SK-N-SH (cell line): ENCODE measurements around the gene NOL4. TPM values are rescaled to one million over a fixed set of nuclear protein-coding genes. Genes with fewer than 3 reads are reported as not detected.

Experiments
- CTCF ChIA-PET: fragments of 300-600, 350-600 bp; formaldehyde crosslinking; extraction: SDS; loops from one replicate; lab custom pipeline; 2021; lab: Yijun Ruan, JAX
- POLR2A ChIA-PET: fragments of 350-600 bp; sonication (Branson Sonifier 250); formaldehyde crosslinking; extraction: SDS; loops from one replicate; lab custom pipeline; 2020; ENCODE audit warnings: antibody characterized with exemption, inconsistent platforms; lab: Yijun Ruan, JAX
- DNase-seq: peaks from one replicate; pipeline ENCODE4 v3.0.0; 2012
- H2AFZ ChIP-seq: fragments of 200-600 bp; sonication (generic); 2 replicates; pipeline ENCODE4 v1.8.1; 2016; ENCODE audit warnings: antibody characterized with exemption, mild to moderate bottlenecking, low read depth
- H3F3A ChIP-seq: fragments of 200-600 bp; sonication (generic); replicated peaks from 2 replicates; pipeline ENCODE3; 2016; ENCODE audit warnings: antibody characterized with exemption, mild to moderate bottlenecking; ENCODE audit not compliant: insufficient read depth
- H3K27ac ChIP-seq, 2 experiments: fragments of 200-500 bp in 1 of 2; fragments of 200-600 bp in 1 of 2; sonication (Bioruptor generic) in 1 of 2; sonication (generic), shearing (Covaris generic) in 1 of 2; 2 replicates each; pipeline versions ENCODE4 v1.5.1 to v1.6.1; 2014 to 2016; ENCODE audit warnings: low read depth in 2 of 2, inconsistent platforms in 1 of 2, low read length in 1 of 2, mild to moderate bottlenecking in 1 of 2, mixed read lengths in 1 of 2
- H3K27me3 ChIP-seq: fragments of 200-600 bp; sonication (generic), shearing (Covaris generic); 2 replicates; pipeline ENCODE4 v1.6.1; 2016; ENCODE audit warnings: mixed run types; ENCODE audit not compliant: insufficient read depth
- H3K36me3 ChIP-seq, 2 experiments: fragments of 200-500 bp in 1 of 2; fragments of 200-600 bp in 1 of 2; sonication (Bioruptor generic) in 1 of 2; sonication (generic) in 1 of 2; replicated peaks in 1 of 2; 2 replicates each; pipeline versions ENCODE3 to v1.5.1; 2014 to 2016; ENCODE audit warnings: low read length in 1 of 2, mild to moderate bottlenecking in 1 of 2; ENCODE audit not compliant: insufficient read depth in 2 of 2, control insufficient read depth in 1 of 2
- H3K4me1 ChIP-seq, 2 experiments: fragments of 200-500 bp in 1 of 2; fragments of 200-600 bp in 1 of 2; sonication (Bioruptor generic) in 1 of 2; sonication (generic), shearing (Covaris generic) in 1 of 2; 2 replicates each; pipeline versions ENCODE4 v1.5.1 to v1.6.1; 2014 to 2016; ENCODE audit warnings: low read depth in 1 of 2, low read length in 1 of 2, mixed run types in 1 of 2; ENCODE audit not compliant: insufficient read depth in 2 of 2, control insufficient read depth in 1 of 2
- H3K4me2 ChIP-seq: fragments of 200-600 bp; sonication (generic), shearing (Covaris generic); 2 replicates; pipeline ENCODE4 v1.6.1; 2017; ENCODE audit warnings: mixed run types
- H3K4me3 ChIP-seq, 2 experiments: fragments of 200-500 bp in 1 of 2; fragments of 200-600 bp in 1 of 2; sonication (Bioruptor generic) in 1 of 2; sonication (generic), shearing (Covaris generic) in 1 of 2; 2 replicates each; pipeline versions ENCODE4 v1.5.1 to v1.8.1; 2014 to 2016; ENCODE audit warnings: low read depth in 2 of 2, inconsistent platforms in 1 of 2, low read length in 1 of 2, mild to moderate bottlenecking in 1 of 2, mixed read lengths in 1 of 2, moderate library complexity in 1 of 2
- H3K79me2 ChIP-seq: fragments of 200-600 bp; sonication (generic); 2 replicates; pipeline ENCODE4 v1.8.1; 2017; ENCODE audit warnings: mild to moderate bottlenecking; ENCODE audit not compliant: insufficient read depth
- H3K9ac ChIP-seq: fragments of 200-600 bp; sonication (generic); 2 replicates; pipeline ENCODE4 v1.6.1; 2017; ENCODE audit warnings: mixed run types
- H3K9me2 ChIP-seq: fragments of 200-600 bp; sonication (generic); 2 replicates; pipeline ENCODE4 v1.6.1; 2017; ENCODE audit warnings: mixed run types
- H3K9me3 ChIP-seq: fragments of 200-600 bp; sonication (generic); 2 replicates; pipeline ENCODE4 v1.6.1; 2017; ENCODE audit warnings: mixed run types, mild to moderate bottlenecking, moderate library complexity
- H4K20me1 ChIP-seq: fragments of 200-600 bp; sonication (generic); 2 replicates; pipeline ENCODE4 v1.6.1; 2017; ENCODE audit warnings: mild to moderate bottlenecking, mixed run types; ENCODE audit not compliant: insufficient read depth
- POLR2AphosphoS5 ChIP-seq: IDR thresholded peaks from 2 replicates; pipeline ENCODE4 v1.6.1; 2012; ENCODE audit warnings: low read depth, low read length
- RCOR1 ChIP-seq: fragments of 150-350 bp; IDR thresholded peaks from 2 replicates; pipeline ENCODE4 v1.6.1; 2017; ENCODE audit warnings: antibody characterized with exemption, low read length
- RXRA ChIP-seq: IDR thresholded peaks from 2 replicates; pipeline ENCODE4 v1.4.0; 2012; ENCODE audit warnings: low read depth, mild to moderate bottlenecking, borderline replicate concordance
- YY1 ChIP-seq: IDR thresholded peaks from 2 replicates; pipeline ENCODE4 v1.4.0; 2012; ENCODE audit warnings: low read depth, mild to moderate bottlenecking
- WGBS: methylation state at CpG from one replicate; pipeline ENCODE4 v1.1.6; 2017; ENCODE audit warnings: low lambda C conversion rate; 5-methylcytosine and 5-hydroxymethylcytosine counted together
- polyA plus RNA-seq, 3 experiments: library from polyadenylated mRNA; depleted of rRNA; stranded (reverse); fragments of >200 nt; gene quantifications; 2 replicates each; pipeline ENCODE4 v1.2.3, GENCODE V29; 2012
- TF ChIP-seq, protein P1 (sequence below): fragments of 150-350 bp; IDR thresholded peaks from 2 replicates; pipeline ENCODE4 v1.6.1; 2016; ENCODE audit warnings: mild to moderate bottlenecking, low read depth, low read length
- TF ChIP-seq, protein P2 (sequence below): IDR thresholded peaks from 2 replicates; pipeline ENCODE4 v1.6.1; 2012; ENCODE audit warnings: mild to moderate bottlenecking, low read depth, low read length, moderate library complexity
- TF ChIP-seq, protein P3 (sequence below): IDR thresholded peaks from 2 replicates; pipeline ENCODE4; 2012
- TF ChIP-seq, protein P4 (sequence below): fragments of 200-600 bp; sonication (generic); IDR thresholded peaks from 2 replicates; pipeline ENCODE4 v1.6.1; 2017; ENCODE audit warnings: antibody characterized with exemption, mild to moderate bottlenecking, moderate library complexity

The NOL4 gene
- polyA plus RNA-seq, 1 of the 3 experiments (the other 2 are of a cell fraction), result 0.07 TPM

DNA sequence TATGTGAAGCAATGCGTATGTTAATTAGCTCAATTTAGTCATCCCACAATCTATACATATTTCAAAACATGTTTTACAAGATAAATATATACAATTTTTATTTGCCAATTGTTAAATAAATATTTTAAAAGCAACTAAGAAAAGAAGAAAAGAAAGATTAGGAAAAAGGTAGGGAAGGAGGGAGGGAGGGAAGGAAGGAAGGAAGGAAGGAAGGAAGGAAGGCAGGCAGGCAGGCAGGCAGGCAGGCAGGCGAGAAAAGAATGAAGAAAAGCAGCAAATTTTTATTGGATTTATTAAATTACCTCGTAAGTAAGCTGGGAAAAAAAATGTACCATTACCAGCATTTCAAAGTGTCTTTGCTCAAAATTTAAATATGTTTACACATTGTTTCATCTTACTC, 30.5 kb downstream of the NOL4 start:
- ChIA-PET POLR2A (no interaction called here), CTCF (interaction anchor here (0.7 to 2.2 kb wide), 3 partner anchors 71 to 314 kb away, joined by 3 to 10 read pairs (median 3); no protein-coding TSS in a partner anchor)
- TF ChIP-seq YY1, result no peak
- TF ChIP-seq, protein P1, sequence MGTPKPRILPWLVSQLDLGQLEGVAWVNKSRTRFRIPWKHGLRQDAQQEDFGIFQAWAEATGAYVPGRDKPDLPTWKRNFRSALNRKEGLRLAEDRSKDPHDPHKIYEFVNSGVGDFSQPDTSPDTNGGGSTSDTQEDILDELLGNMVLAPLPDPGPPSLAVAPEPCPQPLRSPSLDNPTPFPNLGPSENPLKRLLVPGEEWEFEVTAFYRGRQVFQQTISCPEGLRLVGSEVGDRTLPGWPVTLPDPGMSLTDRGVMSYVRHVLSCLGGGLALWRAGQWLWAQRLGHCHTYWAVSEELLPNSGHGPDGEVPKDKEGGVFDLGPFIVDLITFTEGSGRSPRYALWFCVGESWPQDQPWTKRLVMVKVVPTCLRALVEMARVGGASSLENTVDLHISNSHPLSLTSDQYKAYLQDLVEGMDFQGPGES, result no peak
- no peak for TF ChIP-seq POLR2AphosphoS5
- TF ChIP-seq RXRA, result no peak
- TF ChIP-seq, protein P2, sequence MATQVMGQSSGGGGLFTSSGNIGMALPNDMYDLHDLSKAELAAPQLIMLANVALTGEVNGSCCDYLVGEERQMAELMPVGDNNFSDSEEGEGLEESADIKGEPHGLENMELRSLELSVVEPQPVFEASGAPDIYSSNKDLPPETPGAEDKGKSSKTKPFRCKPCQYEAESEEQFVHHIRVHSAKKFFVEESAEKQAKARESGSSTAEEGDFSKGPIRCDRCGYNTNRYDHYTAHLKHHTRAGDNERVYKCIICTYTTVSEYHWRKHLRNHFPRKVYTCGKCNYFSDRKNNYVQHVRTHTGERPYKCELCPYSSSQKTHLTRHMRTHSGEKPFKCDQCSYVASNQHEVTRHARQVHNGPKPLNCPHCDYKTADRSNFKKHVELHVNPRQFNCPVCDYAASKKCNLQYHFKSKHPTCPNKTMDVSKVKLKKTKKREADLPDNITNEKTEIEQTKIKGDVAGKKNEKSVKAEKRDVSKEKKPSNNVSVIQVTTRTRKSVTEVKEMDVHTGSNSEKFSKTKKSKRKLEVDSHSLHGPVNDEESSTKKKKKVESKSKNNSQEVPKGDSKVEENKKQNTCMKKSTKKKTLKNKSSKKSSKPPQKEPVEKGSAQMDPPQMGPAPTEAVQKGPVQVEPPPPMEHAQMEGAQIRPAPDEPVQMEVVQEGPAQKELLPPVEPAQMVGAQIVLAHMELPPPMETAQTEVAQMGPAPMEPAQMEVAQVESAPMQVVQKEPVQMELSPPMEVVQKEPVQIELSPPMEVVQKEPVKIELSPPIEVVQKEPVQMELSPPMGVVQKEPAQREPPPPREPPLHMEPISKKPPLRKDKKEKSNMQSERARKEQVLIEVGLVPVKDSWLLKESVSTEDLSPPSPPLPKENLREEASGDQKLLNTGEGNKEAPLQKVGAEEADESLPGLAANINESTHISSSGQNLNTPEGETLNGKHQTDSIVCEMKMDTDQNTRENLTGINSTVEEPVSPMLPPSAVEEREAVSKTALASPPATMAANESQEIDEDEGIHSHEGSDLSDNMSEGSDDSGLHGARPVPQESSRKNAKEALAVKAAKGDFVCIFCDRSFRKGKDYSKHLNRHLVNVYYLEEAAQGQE, result no peak
- no peak for TF ChIP-seq RCOR1
- TF ChIP-seq, protein P3, sequence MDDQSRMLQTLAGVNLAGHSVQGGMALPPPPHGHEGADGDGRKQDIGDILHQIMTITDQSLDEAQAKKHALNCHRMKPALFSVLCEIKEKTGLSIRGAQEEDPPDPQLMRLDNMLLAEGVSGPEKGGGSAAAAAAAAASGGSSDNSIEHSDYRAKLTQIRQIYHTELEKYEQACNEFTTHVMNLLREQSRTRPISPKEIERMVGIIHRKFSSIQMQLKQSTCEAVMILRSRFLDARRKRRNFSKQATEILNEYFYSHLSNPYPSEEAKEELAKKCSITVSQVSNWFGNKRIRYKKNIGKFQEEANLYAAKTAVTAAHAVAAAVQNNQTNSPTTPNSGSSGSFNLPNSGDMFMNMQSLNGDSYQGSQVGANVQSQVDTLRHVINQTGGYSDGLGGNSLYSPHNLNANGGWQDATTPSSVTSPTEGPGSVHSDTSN, result no peak
- TF ChIP-seq, protein P4, sequence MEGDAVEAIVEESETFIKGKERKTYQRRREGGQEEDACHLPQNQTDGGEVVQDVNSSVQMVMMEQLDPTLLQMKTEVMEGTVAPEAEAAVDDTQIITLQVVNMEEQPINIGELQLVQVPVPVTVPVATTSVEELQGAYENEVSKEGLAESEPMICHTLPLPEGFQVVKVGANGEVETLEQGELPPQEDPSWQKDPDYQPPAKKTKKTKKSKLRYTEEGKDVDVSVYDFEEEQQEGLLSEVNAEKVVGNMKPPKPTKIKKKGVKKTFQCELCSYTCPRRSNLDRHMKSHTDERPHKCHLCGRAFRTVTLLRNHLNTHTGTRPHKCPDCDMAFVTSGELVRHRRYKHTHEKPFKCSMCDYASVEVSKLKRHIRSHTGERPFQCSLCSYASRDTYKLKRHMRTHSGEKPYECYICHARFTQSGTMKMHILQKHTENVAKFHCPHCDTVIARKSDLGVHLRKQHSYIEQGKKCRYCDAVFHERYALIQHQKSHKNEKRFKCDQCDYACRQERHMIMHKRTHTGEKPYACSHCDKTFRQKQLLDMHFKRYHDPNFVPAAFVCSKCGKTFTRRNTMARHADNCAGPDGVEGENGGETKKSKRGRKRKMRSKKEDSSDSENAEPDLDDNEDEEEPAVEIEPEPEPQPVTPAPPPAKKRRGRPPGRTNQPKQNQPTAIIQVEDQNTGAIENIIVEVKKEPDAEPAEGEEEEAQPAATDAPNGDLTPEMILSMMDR, result no peak
- Histone ChIP-seq H3F3A (no peaks in the 10 kb centered on the region), H4K20me1 (no peaks in the 10 kb centered on the region), H2AFZ (no peak overlapping the region), H3K27ac (no peak overlapping the region), H3K79me2 (no peaks in the 10 kb centered on the region), H3K4me2 (no peak overlapping the region), H3K9me3 (no peaks in the 10 kb centered on the region), H3K9me2 (no peaks in the 10 kb centered on the region; the same call in 1 of the 2 replicates), H3K4me1 (no peaks in the 10 kb centered on the region; a peak in 2 of 4 replicates), H3K27me3 (no peaks in the 10 kb centered on the region), H3K4me3 (no peak overlapping the region), H3K9ac (no peak overlapping the region), H3K36me3 (no peaks in the 10 kb centered on the region)
- no peak for DNase-seq
- 46% methylated on average over 3 of the region's 3 CpGs for WGBS
